Psoas muscle (tissue), 8 donors: Measurements from ENCODE around the gene NFKB1. TPM values are rescaled to one million over a fixed set of nuclear protein-coding genes. Genes with fewer than 3 reads are reported as not detected.

ENCODE experiments used
- ATAC-seq, 4 donors: fragments of 200-7000 bp; cut with Tn5 transposase; one replicate each; pipeline ENCODE4 v1.9.1; 2020; ENCODE audit warnings: moderate library complexity in 3 of 4, mild to moderate bottlenecking in 2 of 4
- DNase-seq, 2 donors: peaks; one replicate each; pipeline ENCODE4 v3.0.0-alpha.2; 2020
- H3K27ac ChIP-seq: fragments of 200-600 bp; one replicate; pipeline ENCODE4 v1.8.0; 2022
- H3K27me3 ChIP-seq, 3 donors: fragments of 200-600 bp in 1 of 3; one replicate each; pipeline versions ENCODE4 v1.6.1 to v1.8.0; 2013 to 2022; ENCODE audit warnings: low read length in 2 of 3, mild to moderate bottlenecking in 2 of 3, moderate library complexity in 1 of 3; ENCODE audit not compliant: insufficient read depth in 3 of 3
- H3K36me3 ChIP-seq, 2 donors: fragments of 200-600 bp in 1 of 2; one replicate each; pipeline versions ENCODE4 v1.6.1 to v1.8.0; 2013 to 2022; ENCODE audit warnings: low read depth in 1 of 2, mild to moderate bottlenecking in 1 of 2, moderate library complexity in 1 of 2; ENCODE audit not compliant: insufficient read depth in 1 of 2
- H3K4me1 ChIP-seq: fragments of 200-600 bp; one replicate; pipeline ENCODE4 v1.8.0; 2022
- H3K4me3 ChIP-seq: fragments of 200-600 bp; one replicate; pipeline ENCODE4 v1.8.0; 2022; ENCODE audit warnings: mild to moderate bottlenecking
- H3K9me3 ChIP-seq: fragments of 200-600 bp; one replicate; pipeline ENCODE4 v1.8.0; 2022
- CTCF ChIP-seq: fragments of 200-600 bp; IDR thresholded peaks from one replicate; pipeline ENCODE4 v1.8.0; 2022; ENCODE audit warnings: antibody characterized with exemption
- WGBS, 3 donors: extraction: QIAGEN DNeasy Blood & Tissue Kit; methylation state at CpG; one replicate each; pipeline versions ENCODE4 v1.1.6 to v1.1.7; 2013; 5-methylcytosine and 5-hydroxymethylcytosine counted together
- intact Hi-C, 2 donors: fragments of 100-400 bp; cut with DNase I; formaldehyde crosslinking; loops; one replicate each; pipeline versions ENCODE4 v1.11.0 to v1.14.2; 2022
- polyA plus RNA-seq, 3 donors: library from polyadenylated mRNA; stranded (reverse); fragments of 200-250 nt; gene quantifications; one replicate each; pipeline ENCODE4 v1.2.3, GENCODE V29; 2013
- total RNA-seq, 4 donors: library from RNA; stranded (reverse); fragmentation: NEBNext Ultra II Directional in 2 of 4; extraction: Animal tissue kit (Norgen Biotek cat#: 25700) in 2 of 4; gene quantifications; one replicate each; pipeline versions ENCODE4 v1.2.1 to v1.2.4, GENCODE V29; 2021 to 2023
- donor health status: healthy with polysubstance abuse.
- donor health status: DM: no; HTN: no; CAD: no; lungs with moderate emphysema.
- donor health status: Bipolar disorder and iron deficiency.
- donor health status: healthy.
- donor health status: DM: yes; HTN: yes; CAD: no.
- donor health status: DM: no; HTN: no; CAD: no.
- donor health status: DM: no; HTN: no; CAD: no.
- donor health status: DM: yes; HTN: yes; CAD: no.

Gene NFKB1
- total and polyA plus RNA-seq, 7 donors = 11.7 to 47.5 (median 20.1) TPM

GRCh38 chr4:102501447-102501696 is 213 bp downstream of the NFKB1 start:
- H3K4me1 ChIP-seq = peaks cover 41% of the 10 kb centered on the region
- intact Hi-C loops = loop anchor here in 1 of 2 donors (1.0 to 10.0 kb wide), 3 partner anchors 53 to 593 kb away; partner anchors contain the start of genes BDH2 and UBE2D3
- no peaks in the 10 kb centered on the region for H3K36me3 ChIP-seq
- WGBS, 3 donors = 0% methylated on average over 2 to 44 of the region's 44 CpGs
- H3K27ac ChIP-seq = peak overlapping the region; percentile 98
- no peak for TF ChIP-seq CTCF
- ATAC-seq (peak in 3 of 4 donors; percentile 43 to 63 (median 61)), DNase-seq (no peak)
- peak overlapping the region; percentile 84 for H3K4me3 ChIP-seq
- no peaks in the 10 kb centered on the region for H3K9me3 ChIP-seq
- no peaks in the 10 kb centered on the region for H3K27me3 ChIP-seq

GRCh38 chr4:102502543-102502818 is 1.3 kb downstream of the NFKB1 start:
- ATAC-seq (no peak), DNase-seq (no peak)
- Histone ChIP-seq H3K4me1 (peaks cover 45% of the 10 kb centered on the region), H3K4me3 (peak overlapping the region; percentile 84), H3K9me3 (no peaks in the 10 kb centered on the region), H3K36me3 (no peaks in the 10 kb centered on the region), H3K27me3 (no peaks in the 10 kb centered on the region), H3K27ac (peak overlapping the region; percentile 98)
- TF ChIP-seq CTCF = no peak
- 0 to 5% (median 1%) methylated on average over 1 of the region's 1 CpG for WGBS, 3 donors
- intact Hi-C loops = loop anchor here in 1 of 2 donors (5.0 to 10.0 kb wide), 2 partner anchors 325 to 592 kb away; partner anchors contain the start of genes BDH2 and UBE2D3

GRCh38 chr4:102503301-102503746 is 2.2 kb downstream of the NFKB1 start:
- Histone ChIP-seq H3K9me3 (no peaks in the 10 kb centered on the region), H3K36me3 (no peaks in the 10 kb centered on the region), H3K4me3 (peak overlapping the region; percentile 84), H3K27me3 (no peaks in the 10 kb centered on the region), H3K27ac (no peak overlapping the region), H3K4me1 (peaks cover 53% of the 10 kb centered on the region)
- WGBS, 3 donors = 20 to 31% (median 23%) methylated on average over 3 of the region's 3 CpGs
- ATAC-seq (no peak), DNase-seq (no peak)
- TF ChIP-seq CTCF = no peak
- intact Hi-C loops = loop anchor here in 1 of 2 donors (5.0 to 10.0 kb wide), 2 partner anchors 324 to 591 kb away; partner anchors contain the start of genes BDH2 and UBE2D3

- 64 to 76% (median 64%) methylated on average over 5 of the region's 5 CpGs for WGBS, 3 donors
- H3K9me3 ChIP-seq = no peaks in the 10 kb centered on the region
- intact Hi-C loops = loop anchor here in 1 of 2 donors (5.0 to 10.0 kb wide), 2 partner anchors 323 to 591 kb away; partner anchors contain the start of genes BDH2 and UBE2D3
- H3K4me1 ChIP-seq = peaks cover 61% of the 10 kb centered on the region
- TF ChIP-seq CTCF = no peak
- H3K4me3 ChIP-seq = peak overlapping the region; percentile 84
- no peak overlapping the region for H3K27ac ChIP-seq
- H3K36me3 ChIP-seq = no peaks in the 10 kb centered on the region
- DNase-seq = no peak
- H3K27me3 ChIP-seq = no peaks in the 10 kb centered on the region
- ATAC-seq = no peak
These were observed 3.0 kb downstream of the NFKB1 start for GRCh38 chr4:102503831-102504786.
